Mucosa of descending colon (tissue), 3 donors: ENCODE results near the gene LUC7L. TPM values are rescaled to one million over a fixed set of nuclear protein-coding genes. Genes with fewer than 3 reads are reported as not detected.

Experiments
- ATAC-seq: fragments of 200-7000 bp; cut with Tn5 transposase; one replicate; pipeline ENCODE4 v1.9.1; 2020; ENCODE audit warnings: mild to moderate bottlenecking, moderate library complexity
- DNase-seq, 3 donors: peaks; one replicate each; pipeline ENCODE4 v3.0.0-alpha.2; 2020
- H3K36me3 ChIP-seq: fragments of 200-600 bp; one replicate; pipeline ENCODE4 v1.8.0; 2021; ENCODE audit warnings: low read depth, mild to moderate bottlenecking
- H3K4me1 ChIP-seq: fragments of 200-600 bp; one replicate; pipeline ENCODE4 v1.8.0; 2021; ENCODE audit warnings: low read depth, mild to moderate bottlenecking
- H3K4me3 ChIP-seq: fragments of 200-600 bp; one replicate; pipeline ENCODE4 v1.8.0; 2021; ENCODE audit warnings: mild to moderate bottlenecking
- H3K9me3 ChIP-seq: fragments of 200-600 bp; one replicate; pipeline ENCODE4 v1.8.0; 2021; ENCODE audit warnings: mild to moderate bottlenecking
- intact Hi-C, 2 donors: fragments of 100-400 bp; cut with DNase I in 1 of 2; cut with micrococcal nuclease in 1 of 2; formaldehyde crosslinking; loops; one replicate each; pipeline versions ENCODE4 v1.11.0 to v1.11.1; 2022; cut with DNase I, micrococcal nuclease
- total RNA-seq, 3 donors: library from RNA; stranded (reverse); fragmentation: NEBNext Ultra II Directional in 2 of 3; extraction: Animal tissue kit (Norgen Biotek cat#: 25700) in 2 of 3; gene quantifications; one replicate each; pipeline versions ENCODE4 v1.2.1 to v1.2.4, GENCODE V29; 2021 to 2023
- TF ChIP-seq, protein P1 (sequence below): fragments of 200-600 bp; IDR thresholded peaks from one replicate; pipeline ENCODE4 v1.8.0; 2022; ENCODE audit warnings: antibody characterized with exemption, mild to moderate bottlenecking
- donor health status: DM: no; HTN: no; CAD: no; lungs with moderate emphysema.
- donor health status: DM: no; HTN: no; CAD: no.
- donor health status: DM: no; HTN: yes; CAD: no.

Gene LUC7L
- total RNA-seq, 3 donors from 2014 or later: 47.8 to 86.8 (median 67.2) TPM

DNA sequence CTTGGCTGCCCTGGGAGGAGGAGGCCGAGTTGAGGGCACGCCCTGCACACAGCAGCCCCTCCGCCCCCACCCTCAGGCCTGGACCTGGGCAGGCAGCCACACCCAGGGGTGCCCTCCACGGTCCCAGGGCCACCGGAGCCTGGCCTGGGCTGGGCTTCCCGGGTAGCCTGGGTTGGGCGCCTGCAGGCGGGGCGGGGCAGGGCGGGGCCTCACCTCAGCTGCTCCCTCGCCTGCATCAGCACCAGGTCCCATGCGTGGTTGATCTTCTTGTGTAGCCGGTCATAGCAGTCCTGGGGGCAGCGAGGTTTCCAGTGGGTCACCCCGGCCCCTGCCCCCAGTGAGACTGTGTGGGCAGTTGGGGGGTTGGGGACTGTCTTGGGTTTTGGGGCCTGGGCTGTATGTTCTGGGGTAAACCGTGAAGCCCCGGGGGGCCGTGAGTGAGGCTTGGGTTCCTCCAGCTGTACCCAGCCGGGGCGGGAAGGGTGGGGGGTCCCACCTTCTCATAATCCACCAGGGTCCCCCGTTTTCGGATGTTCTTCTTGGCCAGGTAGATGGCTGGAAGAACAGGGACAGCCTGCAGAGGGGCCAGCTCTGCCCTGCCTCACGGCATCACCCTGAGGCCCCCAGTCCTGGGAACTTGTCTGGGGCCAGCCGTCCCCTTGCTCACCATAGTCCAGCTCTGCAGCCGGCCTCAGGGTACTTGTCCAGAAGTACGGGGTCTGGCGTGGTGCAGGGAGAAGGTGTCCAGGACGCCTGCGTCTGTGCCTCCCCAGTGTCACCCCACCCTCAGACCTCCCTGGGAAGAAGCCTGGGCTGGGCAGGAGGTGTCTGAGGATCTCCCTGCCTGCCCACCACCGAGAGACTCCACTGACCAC, 44.5 kb upstream of the LUC7L start:
- H3K4me1 ChIP-seq: peaks cover 13% of the 10 kb centered on the region
- TF ChIP-seq, protein P1, sequence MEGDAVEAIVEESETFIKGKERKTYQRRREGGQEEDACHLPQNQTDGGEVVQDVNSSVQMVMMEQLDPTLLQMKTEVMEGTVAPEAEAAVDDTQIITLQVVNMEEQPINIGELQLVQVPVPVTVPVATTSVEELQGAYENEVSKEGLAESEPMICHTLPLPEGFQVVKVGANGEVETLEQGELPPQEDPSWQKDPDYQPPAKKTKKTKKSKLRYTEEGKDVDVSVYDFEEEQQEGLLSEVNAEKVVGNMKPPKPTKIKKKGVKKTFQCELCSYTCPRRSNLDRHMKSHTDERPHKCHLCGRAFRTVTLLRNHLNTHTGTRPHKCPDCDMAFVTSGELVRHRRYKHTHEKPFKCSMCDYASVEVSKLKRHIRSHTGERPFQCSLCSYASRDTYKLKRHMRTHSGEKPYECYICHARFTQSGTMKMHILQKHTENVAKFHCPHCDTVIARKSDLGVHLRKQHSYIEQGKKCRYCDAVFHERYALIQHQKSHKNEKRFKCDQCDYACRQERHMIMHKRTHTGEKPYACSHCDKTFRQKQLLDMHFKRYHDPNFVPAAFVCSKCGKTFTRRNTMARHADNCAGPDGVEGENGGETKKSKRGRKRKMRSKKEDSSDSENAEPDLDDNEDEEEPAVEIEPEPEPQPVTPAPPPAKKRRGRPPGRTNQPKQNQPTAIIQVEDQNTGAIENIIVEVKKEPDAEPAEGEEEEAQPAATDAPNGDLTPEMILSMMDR: no peak
- ATAC-seq (peak; percentile 82), DNase-seq (peak; percentile 75 to 86 (median 85))
- intact Hi-C loops: no loop called here
- H3K36me3 ChIP-seq: no peaks in the 10 kb centered on the region
- no peak overlapping the region for H3K4me3 ChIP-seq
- no peaks in the 10 kb centered on the region for H3K9me3 ChIP-seq

DNA sequence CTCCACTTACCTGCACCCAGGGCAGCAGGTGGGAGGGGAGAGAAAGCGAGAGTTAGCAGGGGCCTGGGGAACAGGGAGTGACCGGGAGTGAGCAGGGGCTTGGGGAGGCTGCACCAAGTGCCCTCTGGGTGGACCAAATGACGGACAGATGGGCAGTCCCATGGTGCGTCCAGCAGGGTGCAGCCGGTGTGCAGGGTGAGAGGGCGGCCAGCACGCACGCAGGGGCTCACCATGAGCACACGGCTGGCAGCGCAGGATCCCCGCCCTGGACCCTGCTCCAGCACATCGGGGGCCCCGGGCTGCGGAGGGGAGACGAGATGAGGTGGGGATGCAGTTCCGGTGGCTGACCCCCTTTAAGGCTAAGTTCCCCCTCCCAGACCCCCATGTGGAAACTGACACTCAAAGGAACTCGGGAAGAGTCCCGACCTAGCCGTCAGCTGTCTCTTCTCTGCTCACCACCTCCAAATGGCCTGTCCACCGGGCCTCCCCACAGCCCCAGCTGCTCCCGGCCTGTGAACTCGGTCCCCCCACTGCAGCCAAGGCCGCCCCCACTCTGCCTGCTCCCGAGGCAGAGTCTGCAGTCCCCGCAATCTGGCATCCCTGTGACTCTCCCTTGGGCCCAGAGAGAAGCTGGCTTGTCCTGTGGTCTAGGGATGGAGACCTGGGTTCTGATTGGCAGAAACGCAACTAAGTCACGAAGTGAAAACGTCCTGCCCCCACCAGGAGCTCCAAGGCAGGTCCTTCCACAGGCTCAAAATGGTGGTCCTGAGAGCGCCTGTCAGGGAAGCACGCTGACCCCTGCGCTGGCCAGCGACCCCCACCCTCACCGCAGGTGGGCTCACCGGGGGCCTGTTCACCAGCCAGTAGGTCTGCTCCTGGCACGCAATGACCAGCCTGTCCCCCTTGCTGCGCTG, 43.6 kb upstream of the LUC7L start:
- no peak for DNase-seq
- no peaks in the 10 kb centered on the region for H3K9me3 ChIP-seq
- TF ChIP-seq, protein P1: no peak
- no peaks in the 10 kb centered on the region for H3K36me3 ChIP-seq
- intact Hi-C loops: no loop called here
- no peak for ATAC-seq
- H3K4me3 ChIP-seq: no peak overlapping the region
- H3K4me1 ChIP-seq: peaks cover 13% of the 10 kb centered on the region

DNA sequence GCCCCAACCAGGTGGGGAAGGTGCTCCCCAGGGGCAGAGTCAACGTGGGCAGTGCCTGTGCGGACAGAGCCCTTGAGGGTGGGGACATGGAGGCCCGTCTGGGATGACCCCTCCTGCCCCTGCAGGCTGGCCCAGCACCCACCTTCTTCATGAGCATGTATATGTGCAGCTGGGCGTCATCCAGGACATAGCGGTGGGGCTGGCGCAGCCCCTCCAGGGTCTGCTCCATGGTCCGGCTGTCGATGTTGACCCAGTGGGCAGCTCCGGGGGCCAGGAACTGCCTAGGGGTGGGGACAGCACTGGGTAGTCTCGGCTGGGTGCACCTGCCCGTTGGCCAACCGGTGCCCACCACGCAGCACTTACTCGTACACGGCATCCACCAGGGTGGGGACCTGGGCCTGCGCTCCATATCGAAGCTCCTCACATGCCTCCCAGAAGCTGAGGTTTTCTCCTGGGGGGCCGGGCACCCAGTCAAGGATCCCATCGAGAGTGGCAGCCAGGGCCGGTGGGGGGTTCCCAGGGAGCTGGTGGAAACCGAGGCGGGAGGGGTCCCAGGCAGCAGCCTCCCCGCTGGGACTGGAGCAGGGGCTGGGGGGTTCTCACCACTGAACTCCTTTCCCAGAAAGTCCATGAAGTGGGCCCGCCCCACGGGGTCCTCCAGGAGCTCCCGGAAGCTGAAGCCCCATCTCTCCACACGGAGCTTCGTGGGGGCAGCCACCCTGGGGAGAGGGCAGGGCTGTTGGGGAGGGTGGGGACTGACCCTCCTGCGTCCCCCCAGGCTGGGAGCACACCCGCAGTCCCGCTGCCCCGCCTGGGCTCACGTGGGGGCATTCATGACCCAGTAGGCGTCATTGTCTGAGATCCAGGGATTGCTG, 41.4 kb upstream of the LUC7L start:
- DNase-seq (no peak), ATAC-seq (no peak)
- H3K4me3 ChIP-seq: no peak overlapping the region
- TF ChIP-seq, protein P1: no peak
- peaks cover 13% of the 10 kb centered on the region for H3K4me1 ChIP-seq
- H3K36me3 ChIP-seq: no peaks in the 10 kb centered on the region
- intact Hi-C loops: no loop called here
- H3K9me3 ChIP-seq: no peaks in the 10 kb centered on the region

DNA sequence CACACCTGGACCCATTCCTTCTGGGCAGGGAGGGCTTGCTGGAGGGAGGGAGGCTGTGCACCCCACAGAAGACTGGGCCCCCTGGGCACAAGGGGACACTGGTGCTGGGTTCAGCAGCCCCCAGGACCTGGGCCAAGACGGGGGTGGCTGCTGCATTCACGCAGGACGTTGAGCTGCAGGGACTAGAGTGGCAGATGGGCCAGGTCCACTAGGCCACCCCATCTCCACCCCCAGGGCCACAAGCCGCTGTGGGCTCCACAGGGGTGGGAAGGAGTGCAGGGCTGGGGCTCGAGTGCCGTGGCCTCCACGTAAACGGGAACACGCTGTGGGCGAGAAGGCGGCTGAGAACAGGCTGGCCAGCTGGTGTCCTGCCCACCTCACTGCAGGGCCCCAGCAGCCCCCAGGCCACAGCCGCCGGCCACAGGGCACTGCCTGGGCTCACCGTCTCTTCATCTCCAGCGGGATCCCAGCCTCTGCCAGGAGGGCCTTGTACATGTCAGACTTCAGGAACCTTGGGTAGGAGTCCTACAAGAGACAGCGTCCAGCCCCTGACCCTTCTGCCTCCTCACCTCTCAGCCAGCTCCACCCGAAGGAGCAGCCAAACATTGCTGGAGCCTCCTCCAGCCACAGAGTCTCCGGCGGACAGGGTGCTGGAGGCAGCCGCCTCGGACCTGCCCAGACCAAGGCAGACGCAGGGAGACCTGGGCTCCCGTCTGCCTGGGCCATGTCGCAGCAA, 40.0 kb upstream of the LUC7L start:
- intact Hi-C loops: no loop called here

More for the DNA sequence above, 40.0 kb upstream of the LUC7L start:
- DNase-seq (no peak), ATAC-seq (no peak)
- Histone ChIP-seq H3K36me3 (no peaks in the 10 kb centered on the region), H3K4me1 (peaks cover 6% of the 10 kb centered on the region), H3K9me3 (no peaks in the 10 kb centered on the region), H3K4me3 (no peak overlapping the region)
- TF ChIP-seq, protein P1: no peak
